Sigmoid colon (tissue), 7 donors: ENCODE data around the gene ADAM30. TPM values are rescaled to one million over a fixed set of nuclear protein-coding genes. Genes with fewer than 3 reads are reported as not detected.
"Not testable (repeated sequence)": the region's sequence is repeated elsewhere in the genome, so short reads cannot be mapped to it uniquely, and the experiment has no call there.

ENCODE experiments used
- DNase-seq: peaks from one replicate; pipeline ENCODE4 v3.0.0-alpha.2; 2019
- H3K27ac ChIP-seq, 4 donors: fragments of 200-600 bp; sonication (generic); one replicate each; pipeline ENCODE4 v1.5.1; 2016 to 2019; ENCODE audit warnings: mild to moderate bottlenecking in 1 of 4
- H3K27me3 ChIP-seq, 3 donors: fragments of 200-600 bp; sonication (generic); one replicate each; pipeline ENCODE4 v1.5.1; 2019; ENCODE audit warnings: mild to moderate bottlenecking in 1 of 3
- H3K36me3 ChIP-seq, 4 donors: fragments of 200-600 bp; sonication (generic); one replicate each; pipeline ENCODE4 v1.5.1; 2016 to 2019
- H3K4me1 ChIP-seq, 4 donors: fragments of 200-600 bp; sonication (generic); one replicate each; pipeline ENCODE4 v1.5.1; 2017 to 2019
- H3K4me3 ChIP-seq, 4 donors: fragments of 200-600 bp; sonication (generic); one replicate each; pipeline ENCODE4 v1.5.1; 2017 to 2019; ENCODE audit warnings: mild to moderate bottlenecking in 2 of 4, moderate library complexity in 1 of 4
- H3K9me3 ChIP-seq, 4 donors: fragments of 200-600 bp in 3 of 4; sonication (generic) in 3 of 4; one replicate each; pipeline versions ENCODE4 v1.5.1 to v1.6.1; 2013 to 2019
- CTCF ChIP-seq, 4 experiments: fragments of 450-650 bp in 3 of 4; fragments of 200-600 bp in 1 of 4; IDR thresholded peaks; one replicate each; pipeline ENCODE4 v1.5.1; 2016 to 2019; ENCODE audit warnings: antibody characterized with exemption in 4 of 4, mild to moderate bottlenecking in 3 of 4, moderate library complexity in 2 of 4
- EP300 ChIP-seq, 4 donors: sonication (generic); formaldehyde crosslinking; IDR thresholded peaks; one replicate each; pipeline ENCODE4 v1.6.1; 2017; ENCODE audit warnings: antibody characterized with exemption in 4 of 4
- POLR2A ChIP-seq, 2 donors: fragments of 450-650 bp; IDR thresholded peaks; one replicate each; pipeline ENCODE4 v1.6.1; 2016; ENCODE audit warnings: antibody characterized with exemption in 2 of 2, mild to moderate bottlenecking in 2 of 2, moderate library complexity in 2 of 2
- POLR2AphosphoS5 ChIP-seq, 4 donors: sonication (generic); formaldehyde crosslinking; IDR thresholded peaks; one replicate each; pipeline ENCODE4 v1.6.1; 2017; ENCODE audit warnings: antibody characterized with exemption in 4 of 4
- WGBS, 2 donors: extraction: QIAGEN DNeasy Blood & Tissue Kit; methylation state at CpG; one replicate each; pipeline ENCODE4 v1.1.7; 2013; 5-methylcytosine and 5-hydroxymethylcytosine counted together
- intact Hi-C: fragments of 100-400 bp; cut with DNase I; formaldehyde crosslinking; loops from one replicate; pipeline ENCODE4 v1.15.1; 2023
- polyA plus RNA-seq, 3 donors: library from polyadenylated mRNA; stranded (reverse); fragments of 200-250 nt; gene quantifications; one replicate each; pipeline ENCODE4 v1.2.3, GENCODE V29; 2013
- total RNA-seq, 4 donors: library from RNA; depleted of rRNA; stranded (reverse); fragments of >200 nt; gene quantifications; one replicate each; pipeline ENCODE4 v1.1.0, GENCODE V29; 2016
- donor health status: healthy with polysubstance abuse.
- donor health status: Bipolar disorder and iron deficiency.
- donor health status: healthy.

The ADAM30 gene
- total and polyA plus RNA-seq, 7 donors: not detected

- H3K27me3 ChIP-seq: no peaks in the 10 kb centered on the region
- peaks cover 0 to 30% (median 16%) of the 10 kb centered on the region in 4 donors for H3K4me1 ChIP-seq
- H3K9me3 ChIP-seq: no peaks in the 10 kb centered on the region
- no peak for DNase-seq
- no peak overlapping the region for H3K4me3 ChIP-seq
- no peak overlapping the region for H3K27ac ChIP-seq
- intact Hi-C loops: no loop called here
- TF ChIP-seq POLR2A (IDR thresholded peaks at IDR 0.05) (no peak), CTCF (IDR thresholded peaks at IDR 0.05) (no peak), EP300 (IDR thresholded peaks at IDR 0.05) (no peak), POLR2AphosphoS5 (IDR thresholded peaks at IDR 0.05) (no peak)
- H3K36me3 ChIP-seq: no peaks in the 10 kb centered on the region
- 71 to 87% methylated on average over 2 of the region's 2 CpGs for WGBS, 2 donors
Observed at GRCh38 chr1:119858126-119858525, 38.2 kb downstream of the ADAM30 start.

GRCh38 chr1:119853155-119853554 is 43.2 kb downstream of the ADAM30 start:
- no peak for DNase-seq
- Histone ChIP-seq H3K27me3 (no peaks in the 10 kb centered on the region), H3K27ac (no peak overlapping the region), H3K4me1 (peaks cover 0 to 8% (median 0%) of the 10 kb centered on the region in 4 donors), H3K9me3 (no peaks in the 10 kb centered on the region), H3K36me3 (no peaks in the 10 kb centered on the region), H3K4me3 (no peak overlapping the region)
- 95 to 96% methylated on average over 23 of the region's 23 CpGs for WGBS, 2 donors
- intact Hi-C loops: no loop called here
- no peak for TF ChIP-seq POLR2A (IDR thresholded peaks at IDR 0.05)

- H3K27me3 ChIP-seq, H3K36me3 ChIP-seq, DNase-seq, H3K4me1 ChIP-seq, H3K4me3 ChIP-seq, intact Hi-C loops, H3K27ac ChIP-seq, H3K9me3 ChIP-seq: not testable (repeated sequence)
- WGBS, 2 donors: 79 to 81% methylated on average over 6 of the region's 6 CpGs
Observed at GRCh38 chr1:119844206-119844605, 52.1 kb downstream of the ADAM30 start.

Other genes starting within 250 kb of the ADAM30 start
- gene ZNF697, start 248.2 kb downstream of the ADAM30 start, total RNA-seq: 1 to 10 TPM; 2.4 to 6.6 (median 4.4) TPM
- gene ZNF697, start 248.2 kb downstream of the ADAM30 start, polyA plus RNA-seq: 1 to 10 TPM in 1 of 3 donors, under 1 TPM in 2; 0.60 to 1.2 (median 0.69) TPM
- 10 to 100 TPM; 15.8 to 37.7 (median 26.0) TPM for gene PHGDH, start 184.6 kb downstream of the ADAM30 start, total RNA-seq
- 10 to 100 TPM in 1 of 3 donors, 1 to 10 TPM in 2; 3.9 to 27.1 (median 7.8) TPM for gene PHGDH, start 184.6 kb downstream of the ADAM30 start, polyA plus RNA-seq
- gene HMGCS2, start 127.6 kb downstream of the ADAM30 start, total RNA-seq: 1 to 10 TPM in 1 of 4 donors, not detected in 3; 2.8 TPM
- 100 to 1,000 TPM in 2 of 3 donors, 10 to 100 TPM in 1; 53.9 to 607 (median 276) TPM for gene HMGCS2, start 127.6 kb downstream of the ADAM30 start, polyA plus RNA-seq
- not detected for gene REG4, start 85.1 kb downstream of the ADAM30 start, total RNA-seq
- 10 to 100 TPM; 10.4 to 80.8 (median 13.2) TPM for gene REG4, start 85.1 kb downstream of the ADAM30 start, polyA plus RNA-seq
- 10 to 100 TPM; 45.9 to 88.9 (median 53.2) TPM for gene NOTCH2, start 173.1 kb upstream of the ADAM30 start, total RNA-seq
- gene NOTCH2, start 173.1 kb upstream of the ADAM30 start, polyA plus RNA-seq: 10 to 100 TPM in 1 of 3 donors, 1 to 10 TPM in 2; 2.8 to 25.1 (median 3.6) TPM